ENCODE results near the gene WDR83.
"Not testable (repeated sequence)": the region's sequence is repeated elsewhere in the genome, so short reads cannot be mapped to it uniquely, and the experiment has no call there.

The WDR83 gene

GRCh38 chr19:12687496-12688196 is 21.0 kb downstream of the WDR83 start, which contains the start of gene GNG14:
TSS of gene GNG14 (plus strand) at chr19:12687998. CDS start at chr19:12688049, 51 bp downstream.
- FAIRE-seq, result no peak

DNA sequence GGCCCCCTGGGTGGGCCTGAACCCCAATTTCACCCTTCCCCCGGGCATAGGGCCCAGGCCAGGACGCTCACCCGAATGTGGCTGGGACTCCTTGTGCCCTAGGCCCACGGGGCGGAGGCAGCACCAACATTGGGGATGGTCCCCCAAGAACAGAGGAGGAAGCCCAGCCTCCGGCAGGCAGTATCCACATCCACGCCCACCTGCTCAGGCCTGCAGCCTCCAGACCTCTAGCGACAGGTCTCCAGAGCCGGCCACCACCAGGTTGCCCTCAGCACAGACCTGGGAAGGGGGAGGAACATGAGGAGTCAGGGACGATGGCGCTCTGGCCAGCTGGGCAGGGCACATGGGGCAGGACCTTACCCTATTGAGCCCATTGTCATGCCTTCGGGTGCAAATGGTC is 22.4 kb downstream of the WDR83 start:
- no peak for FAIRE-seq

- no peak for FAIRE-seq
Measured at GRCh38 chr19:12689581-12690216, 23.1 kb downstream of the WDR83 start.

- FAIRE-seq, result no peak
Measured at GRCh38 chr19:12692960-12693359, 26.4 kb downstream of the WDR83 start.

- FAIRE-seq, result no peak
Measured at GRCh38 chr19:12694641-12695040, 28.0 kb downstream of the WDR83 start.

GRCh38 chr19:12695096-12695495 is 28.5 kb downstream of the WDR83 start:
- FAIRE-seq, result no peak

GRCh38 chr19:12695514-12695913 is 28.9 kb downstream of the WDR83 start:
- no peak for FAIRE-seq

DNA sequence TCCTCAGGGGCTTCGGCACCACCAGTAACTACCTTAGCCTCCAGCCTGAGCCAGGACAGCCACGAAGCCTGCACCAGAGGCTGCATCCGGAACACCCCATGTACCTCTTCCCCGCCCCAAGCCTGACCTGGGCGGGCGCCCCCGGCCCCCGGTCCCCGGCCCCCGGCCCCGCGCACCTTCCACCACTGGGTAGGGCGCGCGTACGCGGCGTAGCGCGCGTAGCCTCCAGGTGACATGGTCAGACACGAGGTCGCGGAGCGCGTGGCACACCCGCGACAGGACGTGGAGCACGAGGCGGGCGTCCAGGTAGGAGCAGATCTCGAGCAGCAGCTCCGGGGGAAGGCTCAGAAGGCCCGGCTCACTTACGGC is 29.4 kb downstream of the WDR83 start:
- FAIRE-seq, result no peak

DNA sequence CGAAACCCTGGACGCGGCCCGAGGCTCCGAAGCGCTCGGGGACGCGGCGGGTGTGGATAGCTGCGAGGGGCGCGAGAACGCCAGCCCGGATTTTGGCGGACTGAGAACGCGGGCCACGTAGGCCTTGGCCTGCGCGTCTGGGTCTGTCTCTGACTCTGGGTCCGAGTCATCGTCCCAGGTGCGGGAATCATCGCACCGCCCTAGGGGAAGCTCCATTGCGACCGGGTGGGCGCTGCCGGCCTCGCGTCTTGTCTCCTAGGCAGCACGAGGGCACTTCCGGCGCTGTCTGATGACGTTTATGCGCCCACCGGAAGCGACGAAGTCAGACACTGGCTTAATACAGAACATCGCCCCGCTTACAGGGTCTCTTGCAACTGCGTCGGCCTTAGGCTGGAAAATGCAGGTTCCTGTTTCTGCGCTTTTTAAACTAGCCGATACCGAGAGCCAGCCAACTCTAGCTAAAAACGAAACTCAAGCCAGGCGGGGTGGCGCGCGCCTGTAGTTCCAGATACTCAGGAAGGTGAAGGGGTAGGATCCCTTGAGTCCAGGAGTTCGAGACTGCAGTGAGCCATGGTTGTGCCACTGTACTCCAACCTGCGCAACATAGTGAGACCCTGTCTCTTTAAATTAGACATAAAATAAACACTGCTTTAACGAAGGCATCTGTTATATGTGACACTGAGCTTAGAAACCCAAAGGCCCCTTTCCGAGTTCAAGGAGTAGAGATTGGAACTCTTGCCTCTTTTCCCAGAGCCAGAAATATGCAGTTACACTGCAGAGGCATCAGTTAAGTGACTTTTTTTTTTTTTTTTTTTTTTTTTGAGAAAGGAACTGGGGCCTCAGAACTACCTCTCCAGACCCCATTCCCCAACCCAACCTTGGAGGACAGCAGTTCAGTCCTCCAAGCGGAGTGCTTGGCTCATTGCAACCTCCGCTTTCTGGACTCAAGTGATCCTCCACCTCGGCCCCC is 30.0 kb downstream of the WDR83 start, which contains the start of gene FBXW9:
Gene FBXW9, minus strand, starts transcription at position 266 of the 970 bp plus-strand sequence. Its CDS starts 50 bp downstream, at position 216.
- FAIRE-seq, result no peak

GRCh38 chr19:12697425-12697824 is 30.8 kb downstream of the WDR83 start:
- not testable (repeated sequence) for FAIRE-seq

- FAIRE-seq, result no peak
Measured at GRCh38 chr19:12698138-12698537, 31.5 kb downstream of the WDR83 start.

DNA sequence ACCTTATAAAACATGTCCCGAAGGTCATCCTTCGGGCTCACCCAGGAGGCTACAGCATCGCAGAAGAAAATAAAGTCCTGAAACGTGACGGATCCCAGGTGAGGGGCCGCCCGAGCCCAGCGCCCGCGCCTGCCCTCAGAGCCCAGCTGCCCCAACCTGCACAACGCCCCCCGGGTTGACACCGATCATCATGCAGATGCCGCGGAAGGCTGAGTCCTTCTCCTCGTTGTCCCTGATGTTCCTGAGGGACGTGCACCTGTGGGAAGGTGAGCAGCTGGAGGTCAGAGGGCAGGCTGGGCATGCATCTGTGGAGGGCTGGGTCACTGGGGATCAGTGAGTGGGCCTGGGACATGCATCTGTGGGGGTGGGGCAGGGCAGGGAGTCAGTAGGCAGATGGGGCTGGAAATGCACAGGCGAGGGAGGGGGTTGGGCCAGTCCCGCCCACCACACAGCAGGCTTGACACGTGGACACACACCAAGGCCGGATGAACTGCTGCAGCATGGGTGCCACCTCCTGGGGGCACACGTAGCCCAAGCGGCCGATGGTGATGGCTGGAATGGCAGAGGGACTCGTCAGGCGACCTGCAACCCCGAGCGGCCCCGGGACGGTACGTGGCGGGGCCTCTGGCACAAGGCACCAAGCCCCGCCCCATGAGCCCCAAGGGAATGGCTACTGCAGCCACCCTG is 35.1 kb downstream of the WDR83 start:
- FAIRE-seq, result no peak

- FAIRE-seq, result peak; percentile 3
Measured at GRCh38 chr19:12703046-12703445, 36.4 kb downstream of the WDR83 start.

DNA sequence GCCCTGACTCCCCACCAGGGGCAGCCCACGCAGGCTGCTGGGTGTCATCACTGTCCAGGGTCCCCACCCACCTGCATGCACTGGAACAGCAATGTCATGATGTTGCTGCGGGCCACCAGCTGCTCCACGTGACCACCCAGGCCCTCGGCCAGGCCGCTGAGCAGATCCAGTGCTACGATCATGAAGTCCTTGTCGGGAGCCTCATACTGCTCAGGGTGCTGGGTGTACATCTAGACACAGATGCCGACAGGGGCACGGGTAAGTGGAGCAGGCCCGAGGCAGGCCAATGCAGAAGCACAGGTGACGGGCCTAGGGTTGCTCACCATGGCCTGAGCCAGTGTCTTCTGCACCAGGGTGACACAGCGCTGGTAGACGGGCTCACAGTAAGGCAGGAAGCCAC is 38.6 kb downstream of the WDR83 start:
- FAIRE-seq, result no peak

GRCh38 chr19:12705654-12706331 is 39.2 kb downstream of the WDR83 start:
- no peak for FAIRE-seq

DNA sequence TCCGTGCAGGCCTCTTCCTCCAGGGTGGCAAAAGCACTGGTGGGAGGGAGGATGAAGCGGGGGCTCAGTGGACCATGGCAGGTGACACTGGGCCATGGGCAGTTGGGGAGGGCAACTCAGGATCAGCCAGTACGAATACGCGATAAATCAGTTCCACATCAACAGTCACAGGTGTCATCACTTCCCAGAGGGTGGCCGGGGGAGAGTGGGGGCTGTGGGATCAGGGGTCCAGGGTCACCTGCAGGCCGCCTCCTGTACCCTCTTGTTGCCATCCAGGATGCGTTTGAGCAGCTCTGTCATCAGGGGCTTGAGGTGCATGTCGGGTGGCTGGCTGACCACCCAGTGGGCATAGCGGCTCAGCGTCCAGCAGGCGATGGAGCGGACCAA is 39.7 kb downstream of the WDR83 start:
- FAIRE-seq, result no peak

GRCh38 chr19:12708641-12709040 is 42.0 kb downstream of the WDR83 start:
- no peak for FAIRE-seq

GRCh38 chr19:12711187-12711586 is 44.6 kb downstream of the WDR83 start:
- no peak for FAIRE-seq

DNA sequence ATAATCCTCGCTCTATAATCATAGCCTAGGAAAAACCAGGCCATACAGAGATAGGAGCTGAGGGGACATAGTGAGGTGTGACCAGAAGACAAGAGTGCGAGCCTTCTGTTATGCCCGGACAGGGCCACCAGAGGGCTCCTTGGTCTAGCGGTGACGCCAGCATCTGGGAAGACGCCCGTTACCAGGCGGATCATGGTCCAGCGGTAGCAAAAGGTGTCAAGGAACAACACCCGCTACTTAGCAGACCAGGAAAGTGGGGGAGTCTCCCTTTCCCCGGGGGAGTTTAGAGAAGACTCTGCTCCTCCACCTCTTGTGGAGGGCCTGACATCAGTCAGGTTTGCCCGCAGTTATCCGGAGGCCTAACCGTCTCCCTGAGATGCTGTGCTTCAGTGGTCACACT is 45.5 kb downstream of the WDR83 start:
- not testable (repeated sequence) for FAIRE-seq

GRCh38 chr19:12713304-12713703 is 46.7 kb downstream of the WDR83 start:
- not testable (repeated sequence) for FAIRE-seq

GRCh38 chr19:12715102-12715501 is 48.5 kb downstream of the WDR83 start:
- FAIRE-seq, result no peak

- FAIRE-seq, result no peak
Measured at GRCh38 chr19:12715929-12716328, 49.3 kb downstream of the WDR83 start.
